GM12878 (cell line): ENCODE data around the gene USF3. TPM values are rescaled to one million over a fixed set of nuclear protein-coding genes. Genes with fewer than 3 reads are reported as not detected.

Experiments
- ATAC-seq: fragments of 200-7000 bp; cut with Tn5 transposase; 3 replicates; pipeline ENCODE4 v1.9.1; 2020; ENCODE audit warnings: mild to moderate bottlenecking, moderate library complexity
- BruUV-seq: library from RNA; stranded (reverse); fragments of 400-500 nt; replicated peaks from 2 replicates; lab custom pipeline; 2021; lab: Mats Ljungman, UMichigan
- CTCF ChIA-PET: fragments of 300-600 bp; sonication (Branson Sonifier 250); formaldehyde crosslinking; extraction: SDS; loops from one replicate; lab custom pipeline; 2021; ENCODE audit warnings: inconsistent platforms; lab: Yijun Ruan, JAX
- POLR2A ChIA-PET: fragments of 350-600 bp; formaldehyde crosslinking; extraction: SDS; loops from one replicate; lab custom pipeline; 2021; ENCODE audit warnings: inconsistent platforms; lab: Charles Lee
- RAD21 ChIA-PET: fragments of 300-600 bp; sonication (Branson Sonifier 250); formaldehyde crosslinking; loops from one replicate; lab custom pipeline; 2023; ENCODE audit warnings: antibody characterized with exemption; ENCODE audit not compliant: unreplicated experiment; lab: Charles Lee
- SMC1A ChIA-PET: fragments of 300-600 bp; sonication (Branson Sonifier 250); formaldehyde crosslinking; loops from one replicate; lab custom pipeline; 2023; ENCODE audit not compliant: unreplicated experiment, uncharacterized antibody; lab: Charles Lee
- DNase-seq: peaks from one replicate; pipeline ENCODE4 v3.0.0-alpha.2; 2011; ENCODE audit warnings: low read depth, low spot score
- FAIRE-seq: peaks from 3 replicates; lab custom pipeline; 2011; peaks lifted over from hg19 to GRCh38; lab: Jason Lieb, UNC
- H2AFZ ChIP-seq: 2 replicates; pipeline ENCODE4 v1.6.0; 2011; ENCODE audit warnings: low read depth, low read length, control low read depth; ENCODE audit not compliant: control insufficient read depth
- H3K27ac ChIP-seq: 2 replicates; pipeline ENCODE4 v1.5.1; 2011; ENCODE audit warnings: control low read depth; ENCODE audit not compliant: control insufficient read depth, insufficient read depth
- H3K27me3 ChIP-seq, 2 experiments: replicated peaks in 1 of 2; 2 replicates each; pipeline versions ENCODE4 v1.6.0 to v1.6.1; 2011; ENCODE audit warnings: low read length in 1 of 2; ENCODE audit not compliant: control insufficient read depth in 2 of 2, insufficient read depth in 2 of 2
- H3K36me3 ChIP-seq, 2 experiments: 2 replicates each; pipeline ENCODE4 v1.5.1; 2011; ENCODE audit warnings: low read length in 1 of 2; ENCODE audit not compliant: control insufficient read depth in 2 of 2, insufficient read depth in 2 of 2
- H3K4me1 ChIP-seq: 2 replicates; pipeline ENCODE4 v1.6.1; 2011; ENCODE audit warnings: mild to moderate bottlenecking, low read length, moderate library complexity, mixed read lengths; ENCODE audit not compliant: control insufficient read depth, insufficient read depth
- H3K4me2 ChIP-seq: 2 replicates; pipeline ENCODE4 v1.6.0; 2011; ENCODE audit warnings: control low read depth; ENCODE audit not compliant: control insufficient read depth, insufficient read depth
- H3K4me3 ChIP-seq: fragments of 200-600 bp; sonication (generic); 2 replicates; pipeline ENCODE4 v1.5.1; 2016
- H3K79me2 ChIP-seq: 2 replicates; pipeline ENCODE4 v1.6.0; 2011; ENCODE audit warnings: low read length; ENCODE audit not compliant: control insufficient read depth, insufficient read depth
- H3K9ac ChIP-seq: 2 replicates; pipeline ENCODE4 v1.8.0; 2011; ENCODE audit warnings: low read length, control low read depth, mixed read lengths; ENCODE audit not compliant: control insufficient read depth, insufficient read depth
- H3K9me3 ChIP-seq: replicated peaks from 3 replicates; pipeline ENCODE4 v1.5.1; 2011; ENCODE audit warnings: mild to moderate bottlenecking, low read length; ENCODE audit not compliant: control insufficient read depth, insufficient read depth
- H4K20me1 ChIP-seq: 2 replicates; pipeline ENCODE4 v1.6.0; 2011; ENCODE audit not compliant: control insufficient read depth, insufficient read depth
- ASH2L ChIP-seq: fragments of 300-600, 200-600 bp; sonication (generic); IDR thresholded peaks from 2 replicates; pipeline ENCODE4 v1.6.1; 2017; ENCODE audit warnings: low read depth, mild to moderate bottlenecking, borderline replicate concordance
- CBX5 ChIP-seq: sonication (generic); IDR thresholded peaks from 2 replicates; pipeline ENCODE4 v1.6.1; 2016; ENCODE audit warnings: low read depth, moderate library complexity, mild to moderate bottlenecking, inconsistent platforms
- CHD2 ChIP-seq: IDR thresholded peaks from 2 replicates; pipeline ENCODE4 v1.6.1; 2011; ENCODE audit warnings: low read depth, low read length, improper control_type of control experiment, borderline replicate concordance
- ESRRA ChIP-seq: IDR thresholded peaks from 2 replicates; pipeline ENCODE4 v1.6.1; 2012; ENCODE audit warnings: mild to moderate bottlenecking, low read length, improper control_type of control experiment
- KLF5 ChIP-seq: fragments of 450-650 bp; IDR thresholded peaks from 2 replicates; pipeline ENCODE4 v1.6.1; 2014; ENCODE audit warnings: mild to moderate bottlenecking; ENCODE audit not compliant: partially characterized antibody
- MTA2 ChIP-seq: fragments of 450-650 bp; IDR thresholded peaks from 2 replicates; pipeline ENCODE4 v1.6.1; 2016; ENCODE audit warnings: low read depth, mild to moderate bottlenecking, moderate library complexity
- MYB ChIP-seq: fragments of 150-350 bp; IDR thresholded peaks from 2 replicates; pipeline ENCODE4 v1.6.1; 2014; ENCODE audit warnings: mild to moderate bottlenecking, low read depth, low read length, borderline replicate concordance
- NFIC ChIP-seq: IDR thresholded peaks from 2 replicates; pipeline ENCODE4 v1.6.1; 2012; ENCODE audit warnings: low read depth, mild to moderate bottlenecking, inconsistent platforms, low read length, moderate library complexity
- NR2C2 ChIP-seq: IDR thresholded peaks from 2 replicates; pipeline ENCODE4 v1.6.1; 2011; ENCODE audit warnings: borderline replicate concordance, low read depth; ENCODE audit not compliant: control insufficient read depth, insufficient read length
- PAX5 ChIP-seq: IDR thresholded peaks from 2 replicates; pipeline ENCODE4 v1.6.1; 2011; ENCODE audit warnings: low read depth, low read length, borderline replicate concordance
- ZNF217 ChIP-seq: fragments of 450-650 bp; IDR thresholded peaks from 2 replicates; pipeline ENCODE4 v1.6.1; 2017; ENCODE audit warnings: antibody characterized with exemption, mild to moderate bottlenecking
- ZZZ3 ChIP-seq: IDR thresholded peaks from 2 replicates; pipeline ENCODE4 v1.6.1; 2011; ENCODE audit warnings: low read depth; ENCODE audit not compliant: control insufficient read depth, insufficient read length
- WGBS: methylation state at CpG from one replicate; pipeline ENCODE4 v1.1.6; 2016; ENCODE audit warnings: low lambda C conversion rate; ENCODE audit not compliant: insufficient replicate concordance, insufficient coverage; ENCODE audit errors: missing lambda C conversion rate; 5-methylcytosine and 5-hydroxymethylcytosine counted together
- in situ Hi-C: fragments of 300-500 bp; cut with MboI; formaldehyde crosslinking; loops from 9 replicates; pipeline ENCODE4 v1.14.3; 2018; ENCODE audit warnings: mixed read lengths
- intact Hi-C: fragments of 100-400 bp; cut with micrococcal nuclease; formaldehyde crosslinking; loops from one replicate; pipeline ENCODE4 v1.14.2; 2022; ENCODE audit not compliant: unreplicated experiment
- polyA plus RNA-seq, 11 experiments: library from polyadenylated mRNA; depleted of rRNA in 4 of 11; unstranded in 6 of 11; stranded (reverse) in 5 of 11; fragments of >200 nt; fragmentation: Nextera tagmentation in 4 of 11; fragmentation: Illumina TruSeq in 1 of 11; extraction: Ambion mirVana in 4 of 11; extraction: Trizol in 1 of 11; gene quantifications; 1 replicate in 1 of 11; 2 replicates in 10 of 11; pipeline versions ENCODE4 v1.2.1 to v1.2.3, GENCODE V29; 2011 to 2016; ENCODE audit warnings: inconsistent platforms in 2 of 11, missing spikeins in 2 of 11, low read depth in 1 of 11
- total RNA-seq, 4 experiments: library from RNA; depleted of rRNA in 3 of 4; stranded (reverse); fragments of >200 nt in 3 of 4; fragmentation: Illumina TruSeq in 1 of 4; extraction: Trizol in 1 of 4; gene quantifications; 2 replicates each; pipeline versions ENCODE4 v1.2.1 to v1.2.3, GENCODE V29; 2013 to 2021
- TF ChIP-seq, protein P1 (sequence below): fragments of 450-650 bp; IDR thresholded peaks from 2 replicates; pipeline ENCODE4 v1.6.1; 2014; ENCODE audit warnings: mild to moderate bottlenecking
- TF ChIP-seq, protein P2 (sequence below): IDR thresholded peaks from 2 replicates; pipeline ENCODE4 v1.6.1; 2011; ENCODE audit warnings: mild to moderate bottlenecking, low read depth, low read length, moderate library complexity; ENCODE audit not compliant: insufficient replicate concordance
- TF ChIP-seq, protein P3 (sequence below): IDR thresholded peaks from 2 replicates; pipeline ENCODE4 v1.6.1; 2012; ENCODE audit warnings: low read depth, low read length, improper control_type of control experiment
- TF ChIP-seq, protein P4 (sequence below): IDR thresholded peaks from 2 replicates; pipeline ENCODE4 v1.6.1; 2011; ENCODE audit warnings: borderline replicate concordance, low read depth, mild to moderate bottlenecking, moderate library complexity, mixed read lengths, low read length; ENCODE audit not compliant: insufficient read depth; ENCODE audit errors: extremely low read length
- TF ChIP-seq, protein P5 (sequence below): IDR thresholded peaks from 2 replicates; pipeline ENCODE4 v1.6.1; 2011; ENCODE audit warnings: borderline replicate concordance, low read depth, mild to moderate bottlenecking, moderate library complexity, low read length; ENCODE audit not compliant: insufficient read depth, poor library complexity, severe bottlenecking

The USF3 gene
- total and polyA plus RNA-seq, 10 of the 15 experiments (the other 5 are each of a cell fraction or from before 2014, with no cell fraction given): 3.1 to 15.9 (median 7.8) TPM

DNA sequence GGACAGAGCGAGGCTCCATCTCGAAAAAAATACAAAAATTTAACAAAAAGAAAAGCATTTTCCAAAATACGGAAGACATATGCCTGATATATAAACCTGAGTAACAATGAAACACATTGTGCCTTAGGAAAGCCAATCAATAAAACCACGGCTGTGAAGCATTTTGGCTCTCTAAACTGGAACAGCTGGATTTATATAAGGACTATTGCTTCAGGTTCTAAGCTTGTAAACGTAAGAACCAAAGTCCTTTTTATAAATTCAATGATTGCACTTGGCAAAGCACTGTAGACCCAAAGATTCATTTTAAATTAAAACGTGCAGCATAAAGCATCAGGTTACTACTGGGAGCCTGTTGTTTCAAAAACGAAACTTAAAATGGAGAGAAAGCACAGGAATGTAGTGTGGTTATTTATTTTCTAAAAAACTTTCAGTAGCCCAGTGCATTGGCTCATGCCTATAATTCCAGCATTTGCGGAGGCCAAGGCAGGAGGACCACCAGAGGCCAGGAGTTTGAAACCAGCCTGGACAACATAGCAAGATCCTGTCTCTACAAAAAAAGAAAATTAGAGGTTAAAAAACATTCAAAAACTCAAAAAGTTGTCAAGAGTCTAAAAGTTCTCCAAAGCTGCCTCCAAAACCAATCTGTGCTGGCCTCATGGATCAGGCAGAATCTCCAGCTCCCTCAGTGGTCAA lies 61.5 kb downstream of the USF3 start:
- H4K20me1 ChIP-seq: no peaks in the 10 kb centered on the region
- H3K27me3 ChIP-seq: no peaks in the 10 kb centered on the region
- no peaks in the 10 kb centered on the region for H3K79me2 ChIP-seq
- no peak overlapping the region for H3K9ac ChIP-seq
- ATAC-seq: no peak
- H2AFZ ChIP-seq: no peak overlapping the region
- 95% methylated on average over 8 of the region's 8 CpGs for WGBS
- BruUV-seq: no TSS peak
- RAD21 ChIA-PET: interaction anchor here (0.6 kb wide), 1 partner anchor 348 kb away, joined by 3 read pairs; no protein-coding TSS in a partner anchor
- TF ChIP-seq ZZZ3 (no peak), MTA2 (no peak), NFIC (no peak), ESRRA (no peak), ASH2L (no peak), CBX5 (no peak), NR2C2 (no peak), ZNF217 (no peak), PAX5 (no peak), MYB (no peak), KLF5 (no peak), CHD2 (no peak)
- TF ChIP-seq, protein P1, sequence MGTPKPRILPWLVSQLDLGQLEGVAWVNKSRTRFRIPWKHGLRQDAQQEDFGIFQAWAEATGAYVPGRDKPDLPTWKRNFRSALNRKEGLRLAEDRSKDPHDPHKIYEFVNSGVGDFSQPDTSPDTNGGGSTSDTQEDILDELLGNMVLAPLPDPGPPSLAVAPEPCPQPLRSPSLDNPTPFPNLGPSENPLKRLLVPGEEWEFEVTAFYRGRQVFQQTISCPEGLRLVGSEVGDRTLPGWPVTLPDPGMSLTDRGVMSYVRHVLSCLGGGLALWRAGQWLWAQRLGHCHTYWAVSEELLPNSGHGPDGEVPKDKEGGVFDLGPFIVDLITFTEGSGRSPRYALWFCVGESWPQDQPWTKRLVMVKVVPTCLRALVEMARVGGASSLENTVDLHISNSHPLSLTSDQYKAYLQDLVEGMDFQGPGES: no peak
- TF ChIP-seq, protein P2, sequence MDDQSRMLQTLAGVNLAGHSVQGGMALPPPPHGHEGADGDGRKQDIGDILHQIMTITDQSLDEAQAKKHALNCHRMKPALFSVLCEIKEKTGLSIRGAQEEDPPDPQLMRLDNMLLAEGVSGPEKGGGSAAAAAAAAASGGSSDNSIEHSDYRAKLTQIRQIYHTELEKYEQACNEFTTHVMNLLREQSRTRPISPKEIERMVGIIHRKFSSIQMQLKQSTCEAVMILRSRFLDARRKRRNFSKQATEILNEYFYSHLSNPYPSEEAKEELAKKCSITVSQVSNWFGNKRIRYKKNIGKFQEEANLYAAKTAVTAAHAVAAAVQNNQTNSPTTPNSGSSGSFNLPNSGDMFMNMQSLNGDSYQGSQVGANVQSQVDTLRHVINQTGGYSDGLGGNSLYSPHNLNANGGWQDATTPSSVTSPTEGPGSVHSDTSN: no peak
- TF ChIP-seq, protein P3, sequence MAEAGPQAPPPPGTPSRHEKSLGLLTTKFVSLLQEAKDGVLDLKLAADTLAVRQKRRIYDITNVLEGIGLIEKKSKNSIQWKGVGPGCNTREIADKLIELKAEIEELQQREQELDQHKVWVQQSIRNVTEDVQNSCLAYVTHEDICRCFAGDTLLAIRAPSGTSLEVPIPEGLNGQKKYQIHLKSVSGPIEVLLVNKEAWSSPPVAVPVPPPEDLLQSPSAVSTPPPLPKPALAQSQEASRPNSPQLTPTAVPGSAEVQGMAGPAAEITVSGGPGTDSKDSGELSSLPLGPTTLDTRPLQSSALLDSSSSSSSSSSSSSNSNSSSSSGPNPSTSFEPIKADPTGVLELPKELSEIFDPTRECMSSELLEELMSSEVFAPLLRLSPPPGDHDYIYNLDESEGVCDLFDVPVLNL: no peak
- TF ChIP-seq, protein P4, sequence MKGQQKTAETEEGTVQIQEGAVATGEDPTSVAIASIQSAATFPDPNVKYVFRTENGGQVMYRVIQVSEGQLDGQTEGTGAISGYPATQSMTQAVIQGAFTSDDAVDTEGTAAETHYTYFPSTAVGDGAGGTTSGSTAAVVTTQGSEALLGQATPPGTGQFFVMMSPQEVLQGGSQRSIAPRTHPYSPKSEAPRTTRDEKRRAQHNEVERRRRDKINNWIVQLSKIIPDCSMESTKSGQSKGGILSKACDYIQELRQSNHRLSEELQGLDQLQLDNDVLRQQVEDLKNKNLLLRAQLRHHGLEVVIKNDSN: no peak
- TF ChIP-seq, protein P5, sequence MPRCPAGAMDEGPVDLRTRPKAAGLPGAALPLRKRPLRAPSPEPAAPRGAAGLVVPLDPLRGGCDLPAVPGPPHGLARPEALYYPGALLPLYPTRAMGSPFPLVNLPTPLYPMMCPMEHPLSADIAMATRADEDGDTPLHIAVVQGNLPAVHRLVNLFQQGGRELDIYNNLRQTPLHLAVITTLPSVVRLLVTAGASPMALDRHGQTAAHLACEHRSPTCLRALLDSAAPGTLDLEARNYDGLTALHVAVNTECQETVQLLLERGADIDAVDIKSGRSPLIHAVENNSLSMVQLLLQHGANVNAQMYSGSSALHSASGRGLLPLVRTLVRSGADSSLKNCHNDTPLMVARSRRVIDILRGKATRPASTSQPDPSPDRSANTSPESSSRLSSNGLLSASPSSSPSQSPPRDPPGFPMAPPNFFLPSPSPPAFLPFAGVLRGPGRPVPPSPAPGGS: no peak
- TF ChIP-seq, all 136 proteins: peak for 0
- Histone ChIP-seq H3K9me3 (no peaks in the 10 kb centered on the region), H3K27ac (no peak overlapping the region), H3K36me3 (peaks cover 3 to 6% of the 10 kb centered on the region in 2 experiments; a peak in 3 of 4 replicates), H3K4me2 (no peak overlapping the region), H3K4me3 (no peak overlapping the region), H3K4me1 (peaks cover 8% of the 10 kb centered on the region)
- DNase-seq: no peak
- ChIA-PET CTCF (interaction anchor here (0.6 kb wide), 1 partner anchor 141 kb away, joined by 3 read pairs; no protein-coding TSS in a partner anchor), POLR2A (no interaction called here), SMC1A (interaction anchor here (0.7 to 1.2 kb wide), 2 partner anchors 42 to 569 kb away, joined by 3 read pairs; no protein-coding TSS in a partner anchor)
- intact Hi-C loops (no loop called here), in situ Hi-C loops (no loop called here)
- no peak for FAIRE-seq
